H1 (cell line): ENCODE measurements around the gene SCO1.

Experiments used
- ATF3 ChIP-seq: IDR thresholded peaks from 2 replicates; pipeline ENCODE4 v1.6.1; 2011; ENCODE audit warnings: low read depth, mild to moderate bottlenecking, low read length; ENCODE audit not compliant: insufficient read depth
- CEBPB ChIP-seq: IDR thresholded peaks from 2 replicates; pipeline ENCODE4 v1.6.1; 2012; ENCODE audit warnings: low read depth, low read length
- EGR1 ChIP-seq: IDR thresholded peaks from 2 replicates; pipeline ENCODE4 v1.6.1; 2011; ENCODE audit warnings: low read depth, low read length, borderline replicate concordance
- GABPA ChIP-seq: IDR thresholded peaks from 2 replicates; pipeline ENCODE4 v1.6.1; 2011; ENCODE audit warnings: mild to moderate bottlenecking, low read length, moderate library complexity, borderline replicate concordance; ENCODE audit not compliant: insufficient read depth
- GTF2F1 ChIP-seq: IDR thresholded peaks from 2 replicates; pipeline ENCODE4 v1.6.1; 2012; ENCODE audit warnings: low read depth, low read length, improper control_type of control experiment, borderline replicate concordance
- JUN ChIP-seq: IDR thresholded peaks from 2 replicates; pipeline ENCODE4 v1.6.1; 2011; ENCODE audit warnings: low read depth, mild to moderate bottlenecking, improper control_type of control experiment, low read length
- JUND ChIP-seq: IDR thresholded peaks from 2 replicates; pipeline ENCODE4 v1.6.1; 2011; ENCODE audit warnings: mild to moderate bottlenecking, improper control_type of control experiment, low read length
- KDM1A ChIP-seq: fragments of 200-600, 300-600 bp; sonication (generic); IDR thresholded peaks from 2 replicates; pipeline ENCODE4 v1.7.1; 2016; ENCODE audit warnings: mild to moderate bottlenecking, low read length, borderline replicate concordance
- NRF1 ChIP-seq: IDR thresholded peaks from 2 replicates; pipeline ENCODE4 v1.6.1; 2011; ENCODE audit warnings: mild to moderate bottlenecking, low read depth, low read length, improper control_type of control experiment
- SIN3A ChIP-seq, 2 experiments: IDR thresholded peaks in 1 of 2; conservative IDR thresholded peaks in 1 of 2; 2 replicates each; pipeline ENCODE4 v1.6.1; 2011 to 2012; ENCODE audit warnings: low read length in 2 of 2, improper control_type of control experiment in 1 of 2, low read depth in 1 of 2, mild to moderate bottlenecking in 1 of 2
- SP2 ChIP-seq: IDR thresholded peaks from 2 replicates; pipeline ENCODE4 v1.6.1; 2012; ENCODE audit warnings: mild to moderate bottlenecking, low read length, inconsistent platforms
- TF ChIP-seq, protein P1 (sequence below), 3 experiments: IDR thresholded peaks; 1 replicate in 2 of 3; 2 replicates in 1 of 3; pipeline versions ENCODE4 v1.5.1 to v1.6.1; 2011; ENCODE audit warnings: low read length in 3 of 3, mild to moderate bottlenecking in 3 of 3, inconsistent platforms in 2 of 3, low read depth in 1 of 3, moderate library complexity in 1 of 3; ENCODE audit not compliant: insufficient read depth in 1 of 3; ENCODE audit errors: control extremely low read depth in 1 of 3
- TF ChIP-seq, protein P2 (sequence below): IDR thresholded peaks from 2 replicates; pipeline ENCODE4 v1.6.1; 2012; ENCODE audit warnings: low read length, inconsistent platforms

- TF ChIP-seq CEBPB (no peak), JUN (no peak), SP2 (no peak), EGR1 (no peak), SIN3A (conservative IDR thresholded peaks at IDR 0.05 in 1 of 2, IDR thresholded peaks at IDR 0.05 in 1 of 2; ENCODE audit: low read depth in 1 of 2, low read length in 2 of 2) (no peak), NRF1 (no peak), GABPA (no peak), JUND (no peak), GTF2F1 (no peak), KDM1A (no peak), ATF3 (no peak)
- TF ChIP-seq, protein P1, sequence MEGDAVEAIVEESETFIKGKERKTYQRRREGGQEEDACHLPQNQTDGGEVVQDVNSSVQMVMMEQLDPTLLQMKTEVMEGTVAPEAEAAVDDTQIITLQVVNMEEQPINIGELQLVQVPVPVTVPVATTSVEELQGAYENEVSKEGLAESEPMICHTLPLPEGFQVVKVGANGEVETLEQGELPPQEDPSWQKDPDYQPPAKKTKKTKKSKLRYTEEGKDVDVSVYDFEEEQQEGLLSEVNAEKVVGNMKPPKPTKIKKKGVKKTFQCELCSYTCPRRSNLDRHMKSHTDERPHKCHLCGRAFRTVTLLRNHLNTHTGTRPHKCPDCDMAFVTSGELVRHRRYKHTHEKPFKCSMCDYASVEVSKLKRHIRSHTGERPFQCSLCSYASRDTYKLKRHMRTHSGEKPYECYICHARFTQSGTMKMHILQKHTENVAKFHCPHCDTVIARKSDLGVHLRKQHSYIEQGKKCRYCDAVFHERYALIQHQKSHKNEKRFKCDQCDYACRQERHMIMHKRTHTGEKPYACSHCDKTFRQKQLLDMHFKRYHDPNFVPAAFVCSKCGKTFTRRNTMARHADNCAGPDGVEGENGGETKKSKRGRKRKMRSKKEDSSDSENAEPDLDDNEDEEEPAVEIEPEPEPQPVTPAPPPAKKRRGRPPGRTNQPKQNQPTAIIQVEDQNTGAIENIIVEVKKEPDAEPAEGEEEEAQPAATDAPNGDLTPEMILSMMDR (IDR thresholded peaks at IDR 0.05; ENCODE audit: control extremely low read depth in 1 of 3, insufficient read depth in 1 of 3, low read depth in 1 of 3, low read length in 3 of 3) = no peak
- TF ChIP-seq, protein P2, sequence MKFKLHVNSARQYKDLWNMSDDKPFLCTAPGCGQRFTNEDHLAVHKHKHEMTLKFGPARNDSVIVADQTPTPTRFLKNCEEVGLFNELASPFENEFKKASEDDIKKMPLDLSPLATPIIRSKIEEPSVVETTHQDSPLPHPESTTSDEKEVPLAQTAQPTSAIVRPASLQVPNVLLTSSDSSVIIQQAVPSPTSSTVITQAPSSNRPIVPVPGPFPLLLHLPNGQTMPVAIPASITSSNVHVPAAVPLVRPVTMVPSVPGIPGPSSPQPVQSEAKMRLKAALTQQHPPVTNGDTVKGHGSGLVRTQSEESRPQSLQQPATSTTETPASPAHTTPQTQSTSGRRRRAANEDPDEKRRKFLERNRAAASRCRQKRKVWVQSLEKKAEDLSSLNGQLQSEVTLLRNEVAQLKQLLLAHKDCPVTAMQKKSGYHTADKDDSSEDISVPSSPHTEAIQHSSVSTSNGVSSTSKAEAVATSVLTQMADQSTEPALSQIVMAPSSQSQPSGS = no peak
Measured at GRCh38 chr17:10657148-10657547, 40.2 kb downstream of the SCO1 start, which contains the start of gene MYH3.
